ENCODE measurements around the gene ABCB1. TPM values are rescaled to one million over a fixed set of nuclear protein-coding genes. Genes with fewer than 3 reads are reported as not detected.
A peak's percentile ranks its signal among the peaks of the same experiment; 100 is the strongest.

ABCB1 gene
- total and polyA plus RNA-seq, 2 of the 13 experiments (the other 11 are each of a cell fraction or from before 2014, with no cell fraction given) = 42.8 to 52.6 TPM

GRCh38 chr7:87548123-87548919, 52.4 kb downstream of the ABCB1 start (continued):
- TF ChIP-seq PAWR (CRISPR knock-in tag; IDR thresholded peaks at IDR 0.05; ENCODE audit: borderline replicate concordance) (no peak), ZBTB4 (CRISPR knock-in tag; IDR thresholded peaks at IDR 0.05; ENCODE audit: borderline replicate concordance) (no peak), ZNF138 (CRISPR knock-in tag; IDR thresholded peaks at IDR 0.05; ENCODE audit: low read depth) (no peak), CSRNP2 (CRISPR knock-in tag; conservative IDR thresholded peaks at IDR 0.05; ENCODE audit: low read depth) (no peak), YY1 (IDR thresholded peaks at IDR 0.05; ENCODE audit: insufficient read depth, insufficient replicate concordance, low read depth, low read length) (no peak), IKZF4 (CRISPR knock-in tag; IDR thresholded peaks at IDR 0.05; ENCODE audit: borderline replicate concordance, low read depth, not compliant biosample characterization) (no peak), ZNF350 (CRISPR knock-in tag; IDR thresholded peaks at IDR 0.05; ENCODE audit: borderline replicate concordance, low read depth) (no peak), SUZ12 (IDR thresholded peaks at IDR 0.05; ENCODE audit: low read depth, low read length) (no peak), ZKSCAN1 (IDR thresholded peaks at IDR 0.05; ENCODE audit: low read length) (no peak), MXD3 (CRISPR knock-in tag; IDR thresholded peaks at IDR 0.05) (no peak), ZNF850 (CRISPR knock-in tag; conservative IDR thresholded peaks at IDR 0.05) (no peak), ZIK1 (CRISPR knock-in tag; IDR thresholded peaks at IDR 0.05; ENCODE audit: borderline replicate concordance, low read depth) (no peak), SMAD9 (CRISPR knock-in tag; IDR thresholded peaks at IDR 0.05) (no peak), MIER2 (CRISPR knock-in tag; IDR thresholded peaks at IDR 0.05) (0 out of 2 replicates have a peak, but pooled peaks have one; percentile 48), FOSL2 (CRISPR knock-in tag; IDR thresholded peaks at IDR 0.05) (peak; percentile 100), GATAD2A (CRISPR knock-in tag; IDR thresholded peaks at IDR 0.05) (peak; percentile 94), SMAD3 (CRISPR knock-in tag; IDR thresholded peaks at IDR 0.05) (peak; percentile 91), ZNF382 (CRISPR knock-in tag; IDR thresholded peaks at IDR 0.05; ENCODE audit: borderline replicate concordance) (no peak), TEF (CRISPR knock-in tag; IDR thresholded peaks at IDR 0.05) (no peak), ZNF577 (CRISPR knock-in tag; IDR thresholded peaks at IDR 0.05; ENCODE audit: borderline replicate concordance, low read depth) (no peak), JUND (CRISPR knock-in tag; IDR thresholded peaks at IDR 0.05) (peak; percentile 95), ZNF143 (CRISPR knock-in tag; IDR thresholded peaks at IDR 0.05) (no peak), ZSCAN20 (CRISPR knock-in tag; IDR thresholded peaks at IDR 0.05; ENCODE audit: borderline replicate concordance) (no peak), ELF4 (CRISPR knock-in tag; IDR thresholded peaks at IDR 0.05; ENCODE audit: borderline replicate concordance) (no peak)
